Vagina (tissue), 2 donors: ENCODE data around the gene RFLNA.

Source experiments
- POLR2A ChIP-seq, 2 donors: fragments of 450-650 bp; IDR thresholded peaks; one replicate each; pipeline ENCODE4 v1.6.1; 2017; ENCODE audit warnings: antibody characterized with exemption in 2 of 2, mild to moderate bottlenecking in 2 of 2, moderate library complexity in 2 of 2
- TF ChIP-seq, protein P1 (sequence below), 3 experiments: fragments of 450-650 bp in 2 of 3; fragments of 200-600 bp in 1 of 3; sonication (generic) in 1 of 3; IDR thresholded peaks; one replicate each; pipeline ENCODE4 v1.5.1; 2017 to 2019; ENCODE audit warnings: antibody characterized with exemption in 3 of 3, mild to moderate bottlenecking in 2 of 3, moderate library complexity in 2 of 3

DNA sequence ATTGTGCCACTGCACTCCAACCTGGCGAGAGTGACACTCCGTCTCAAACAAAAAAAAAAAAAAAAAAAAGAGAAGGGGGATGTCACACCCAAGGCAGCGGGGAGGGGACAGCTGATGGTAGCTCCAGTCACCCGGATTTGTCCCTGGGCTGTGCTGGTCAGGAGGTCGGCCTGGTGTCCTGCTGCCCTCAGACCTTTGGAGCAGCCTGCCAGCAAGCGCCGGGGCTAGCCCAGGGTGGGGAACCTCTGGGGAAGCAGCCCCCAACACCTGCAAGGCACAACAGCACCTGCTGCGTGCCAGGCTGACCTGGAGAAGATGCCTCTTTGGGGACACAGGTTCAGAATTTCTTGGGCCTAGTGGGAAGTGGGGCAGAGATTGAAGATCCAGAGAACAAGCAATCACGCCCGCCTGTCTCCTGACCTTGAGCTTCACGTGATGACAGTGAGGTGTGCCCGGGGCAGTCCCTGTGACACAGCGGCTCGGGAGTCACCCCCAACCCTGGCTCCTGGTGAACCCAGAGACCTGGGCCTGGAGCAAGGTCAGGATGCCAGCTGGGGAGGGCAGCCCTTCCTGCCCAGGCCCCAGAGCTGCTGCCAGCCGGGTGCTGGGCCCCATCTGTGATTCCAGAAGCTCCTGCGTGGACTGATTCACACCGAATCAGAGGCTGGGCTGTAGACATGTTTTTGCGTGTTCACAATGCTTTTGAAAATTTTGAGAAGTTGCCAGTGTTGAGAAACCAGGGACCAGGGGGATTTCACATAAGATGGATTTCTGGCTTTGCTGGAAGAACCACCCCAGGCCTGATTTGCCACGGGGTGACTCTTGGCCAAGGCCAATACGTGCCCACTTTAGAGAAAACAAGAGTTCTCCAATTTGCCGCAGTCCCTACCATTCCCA, 66.4 kb downstream of the RFLNA start:
- TF ChIP-seq, protein P1, sequence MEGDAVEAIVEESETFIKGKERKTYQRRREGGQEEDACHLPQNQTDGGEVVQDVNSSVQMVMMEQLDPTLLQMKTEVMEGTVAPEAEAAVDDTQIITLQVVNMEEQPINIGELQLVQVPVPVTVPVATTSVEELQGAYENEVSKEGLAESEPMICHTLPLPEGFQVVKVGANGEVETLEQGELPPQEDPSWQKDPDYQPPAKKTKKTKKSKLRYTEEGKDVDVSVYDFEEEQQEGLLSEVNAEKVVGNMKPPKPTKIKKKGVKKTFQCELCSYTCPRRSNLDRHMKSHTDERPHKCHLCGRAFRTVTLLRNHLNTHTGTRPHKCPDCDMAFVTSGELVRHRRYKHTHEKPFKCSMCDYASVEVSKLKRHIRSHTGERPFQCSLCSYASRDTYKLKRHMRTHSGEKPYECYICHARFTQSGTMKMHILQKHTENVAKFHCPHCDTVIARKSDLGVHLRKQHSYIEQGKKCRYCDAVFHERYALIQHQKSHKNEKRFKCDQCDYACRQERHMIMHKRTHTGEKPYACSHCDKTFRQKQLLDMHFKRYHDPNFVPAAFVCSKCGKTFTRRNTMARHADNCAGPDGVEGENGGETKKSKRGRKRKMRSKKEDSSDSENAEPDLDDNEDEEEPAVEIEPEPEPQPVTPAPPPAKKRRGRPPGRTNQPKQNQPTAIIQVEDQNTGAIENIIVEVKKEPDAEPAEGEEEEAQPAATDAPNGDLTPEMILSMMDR (IDR thresholded peaks at IDR 0.05): no peak
- no peak for TF ChIP-seq POLR2A (IDR thresholded peaks at IDR 0.05)
